HepG2 (cell line): ENCODE measurements around the gene RTEL1. TPM values are rescaled to one million over a fixed set of nuclear protein-coding genes. Genes with fewer than 3 reads are reported as not detected.

Source experiments
- ATRX ChIP-seq: sonication (generic); formaldehyde crosslinking; IDR thresholded peaks from 2 replicates; pipeline ENCODE4 v1.4.0; 2020; ENCODE audit warnings: missing genetic modification reagents, borderline replicate concordance
- CHD4 ChIP-seq: fragments of 200-600 bp; sonication (generic); IDR thresholded peaks from 2 replicates; pipeline ENCODE4 v1.7.0; 2017; ENCODE audit warnings: mild to moderate bottlenecking, low read length, borderline replicate concordance
- FOXA1 ChIP-seq, 2 experiments: fragments of 450-650 bp in 1 of 2; sonication (generic) in 1 of 2; formaldehyde crosslinking in 1 of 2; IDR thresholded peaks; 2 replicates each; pipeline versions ENCODE4 v1.4.0 to v1.6.1; 2016 to 2020; ENCODE audit warnings: missing genetic modification reagents in 1 of 2
- FOXJ3 ChIP-seq: sonication (generic); formaldehyde crosslinking; IDR thresholded peaks from 2 replicates; pipeline ENCODE4 v1.4.0; 2020; ENCODE audit warnings: missing genetic modification reagents, mild to moderate bottlenecking, borderline replicate concordance
- KDM2A ChIP-seq: sonication (generic); formaldehyde crosslinking; IDR thresholded peaks from 2 replicates; pipeline ENCODE4 v1.4.0; 2020; ENCODE audit warnings: low read depth, missing genetic modification reagents, borderline replicate concordance
- KDM5A ChIP-seq: fragments of 200-600 bp; sonication (generic); IDR thresholded peaks from 2 replicates; pipeline ENCODE4 v1.7.0; 2018; ENCODE audit warnings: antibody characterized with exemption, mild to moderate bottlenecking, low read length, borderline replicate concordance
- MXI1 ChIP-seq: IDR thresholded peaks from 3 replicates; pipeline ENCODE4 v1.6.1; 2012; ENCODE audit warnings: low read depth, low read length, inconsistent platforms, borderline replicate concordance
- POLR2AphosphoS5 ChIP-seq: IDR thresholded peaks from 2 replicates; pipeline ENCODE4 v1.6.1; 2012; ENCODE audit warnings: low read depth, low read length
- RFX1 ChIP-seq: fragments of 450-650 bp; IDR thresholded peaks from 2 replicates; pipeline ENCODE4 v1.6.1; 2017
- SIN3A ChIP-seq: IDR thresholded peaks from 2 replicates; pipeline ENCODE4 v1.6.1; 2011; ENCODE audit warnings: low read depth, mild to moderate bottlenecking, control low read depth, low read length, borderline replicate concordance
- SSRP1 ChIP-seq: IDR thresholded peaks from 2 replicates; pipeline ENCODE4 v1.6.1; 2016; ENCODE audit warnings: control low read depth
- STAG1 ChIP-seq: sonication (generic); formaldehyde crosslinking; IDR thresholded peaks from 2 replicates; pipeline ENCODE4 v1.4.0; 2020; ENCODE audit warnings: missing genetic modification reagents
- STAT5B ChIP-seq: sonication (generic); formaldehyde crosslinking; IDR thresholded peaks from 2 replicates; pipeline ENCODE4 v1.4.0; 2020; ENCODE audit warnings: missing genetic modification reagents
- TAF1 ChIP-seq: sonication (generic); formaldehyde crosslinking; IDR thresholded peaks from 2 replicates; pipeline ENCODE4 v1.4.0; 2020; ENCODE audit warnings: missing genetic modification reagents
- TMF1 ChIP-seq: sonication (generic); formaldehyde crosslinking; IDR thresholded peaks from 2 replicates; pipeline ENCODE4 v1.8.1; 2022; ENCODE audit warnings: low read depth, missing genetic modification reagents
- ZC3H4 ChIP-seq: sonication (generic); formaldehyde crosslinking; IDR thresholded peaks from 2 replicates; pipeline ENCODE4 v1.4.0; 2020; ENCODE audit warnings: missing genetic modification reagents, borderline replicate concordance
- ZNF253 ChIP-seq: sonication (generic); formaldehyde crosslinking; IDR thresholded peaks from 2 replicates; pipeline ENCODE4 v1.8.0; 2022; ENCODE audit warnings: mild to moderate bottlenecking, missing genetic modification reagents, borderline replicate concordance
- ZNF30 ChIP-seq: sonication (generic); formaldehyde crosslinking; IDR thresholded peaks from 2 replicates; pipeline ENCODE4 v1.5.0; 2020; ENCODE audit warnings: mild to moderate bottlenecking, missing genetic modification reagents
- ZNF431 ChIP-seq: sonication (generic); formaldehyde crosslinking; IDR thresholded peaks from 2 replicates; pipeline ENCODE4 v1.9.0; 2022; ENCODE audit warnings: missing genetic modification reagents, low read depth, mild to moderate bottlenecking, borderline replicate concordance
- ZNF883 ChIP-seq: sonication (generic); formaldehyde crosslinking; IDR thresholded peaks from 2 replicates; pipeline ENCODE4 v1.5.1; 2020; ENCODE audit warnings: mild to moderate bottlenecking, missing genetic modification reagents; ENCODE audit errors: not compliant biosample characterization
- ZSCAN12 ChIP-seq: sonication (generic); formaldehyde crosslinking; IDR thresholded peaks from 2 replicates; pipeline ENCODE4 v1.9.0; 2021; ENCODE audit warnings: mild to moderate bottlenecking, missing genetic modification reagents
- polyA plus RNA-seq, 8 experiments: library from polyadenylated mRNA; depleted of rRNA in 3 of 8; stranded (reverse) in 7 of 8; unstranded in 1 of 8; fragments of >200 nt; fragmentation: Illumina TruSeq in 4 of 8; extraction: Trizol in 4 of 8; gene quantifications; 2 replicates each; pipeline versions ENCODE4 v1.2.1 to v1.2.3, GENCODE V29; 2011 to 2016; ENCODE audit warnings: low read depth in 4 of 8, missing spikeins in 1 of 8, mixed read lengths in 1 of 8; ENCODE audit not compliant: insufficient read depth in 1 of 8
- total RNA-seq, 5 experiments: library from RNA; depleted of rRNA; stranded (reverse); fragments of >200 nt; fragmentation: Illumina TruSeq; extraction: Trizol; gene quantifications; 2 replicates each; pipeline ENCODE4 v1.2.3, GENCODE V29; 2016; ENCODE audit warnings: low read depth in 1 of 5
- TF ChIP-seq, protein P1 (sequence below): sonication (generic); formaldehyde crosslinking; IDR thresholded peaks from 2 replicates; pipeline ENCODE4 v1.9.0; 2021; ENCODE audit warnings: missing genetic modification reagents, mild to moderate bottlenecking, borderline replicate concordance
- TF ChIP-seq, protein P2 (sequence below): IDR thresholded peaks from 2 replicates; pipeline ENCODE4 v1.6.1; 2016; ENCODE audit warnings: missing compliant biosample characterization, missing genetic modification reagents, borderline replicate concordance
- TF ChIP-seq, protein P3 (sequence below): sonication (generic); formaldehyde crosslinking; IDR thresholded peaks from 2 replicates; pipeline ENCODE4 v1.8.1; 2022; ENCODE audit warnings: mild to moderate bottlenecking, missing genetic modification reagents
- TF ChIP-seq, protein P4 (sequence below): IDR thresholded peaks from 2 replicates; pipeline ENCODE4 v1.6.1; 2016; ENCODE audit warnings: missing genetic modification reagents, missing compliant biosample characterization
- TF ChIP-seq, protein P5 (sequence below): sonication (generic); formaldehyde crosslinking; IDR thresholded peaks from 2 replicates; pipeline ENCODE4 v1.5.1; 2020; ENCODE audit warnings: missing genetic modification reagents, mild to moderate bottlenecking, borderline replicate concordance

The RTEL1 gene
- total and polyA plus RNA-seq, 2 of the 13 experiments (the other 11 are each of a cell fraction or from before 2014, with no cell fraction given) = 21.8 to 36.4 TPM

DNA sequence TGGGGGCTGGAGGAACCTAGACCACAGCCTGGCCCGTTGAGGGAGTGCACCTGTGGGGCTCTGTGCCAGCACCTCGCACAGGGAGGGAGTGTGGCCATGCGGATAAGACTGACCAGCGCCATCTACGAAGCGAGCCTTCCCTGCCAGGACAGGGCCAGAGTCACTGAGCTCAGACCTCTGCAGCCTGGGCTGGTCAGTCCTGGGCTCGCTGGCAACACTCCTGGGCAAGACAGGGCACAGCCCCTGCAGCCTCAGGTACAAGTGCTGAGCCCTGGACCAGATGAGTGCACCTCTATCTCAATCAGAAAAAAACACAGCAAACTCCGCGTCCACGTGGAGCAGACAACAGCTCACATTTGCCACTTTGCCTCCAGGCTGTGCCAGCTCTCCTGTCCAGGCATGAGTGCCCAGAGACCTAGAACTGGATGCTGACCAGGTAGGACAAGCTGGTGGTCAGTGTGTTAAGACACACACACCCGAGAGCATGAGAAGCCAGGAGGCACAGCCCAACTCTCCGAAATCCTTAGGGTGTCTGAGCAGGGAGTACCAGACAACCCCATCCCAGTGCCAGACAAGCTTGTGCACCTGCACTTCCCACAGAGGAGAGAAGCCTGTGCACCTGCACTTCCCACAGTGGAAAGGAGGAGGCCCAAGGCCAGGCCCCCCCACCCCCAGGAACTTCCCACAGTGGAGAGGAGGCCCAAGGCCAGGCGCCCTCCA, 44.8 kb downstream of the RTEL1 start (continued):
- no peak for TF ChIP-seq STAG1 (CRISPR knock-in tag)
- no peak for TF ChIP-seq CHD4
- TF ChIP-seq, protein P1, sequence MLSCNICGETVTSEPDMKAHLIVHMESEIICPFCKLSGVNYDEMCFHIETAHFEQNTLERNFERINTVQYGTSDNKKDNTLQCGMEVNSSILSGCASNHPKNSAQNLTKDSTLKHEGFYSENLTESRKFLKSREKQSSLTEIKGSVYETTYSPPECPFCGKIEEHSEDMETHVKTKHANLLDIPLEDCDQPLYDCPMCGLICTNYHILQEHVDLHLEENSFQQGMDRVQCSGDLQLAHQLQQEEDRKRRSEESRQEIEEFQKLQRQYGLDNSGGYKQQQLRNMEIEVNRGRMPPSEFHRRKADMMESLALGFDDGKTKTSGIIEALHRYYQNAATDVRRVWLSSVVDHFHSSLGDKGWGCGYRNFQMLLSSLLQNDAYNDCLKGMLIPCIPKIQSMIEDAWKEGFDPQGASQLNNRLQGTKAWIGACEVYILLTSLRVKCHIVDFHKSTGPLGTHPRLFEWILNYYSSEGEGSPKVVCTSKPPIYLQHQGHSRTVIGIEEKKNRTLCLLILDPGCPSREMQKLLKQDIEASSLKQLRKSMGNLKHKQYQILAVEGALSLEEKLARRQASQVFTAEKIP (CRISPR knock-in tag) = no peak
- TF ChIP-seq ZSCAN12 (CRISPR knock-in tag) = no peak
- TF ChIP-seq ZNF883 (CRISPR knock-in tag) = no peak
- TF ChIP-seq ZC3H4 = peak; percentile 67; the same call in 1 of the 2 replicates
- TF ChIP-seq POLR2AphosphoS5 = peak; percentile 11; the same call in 1 of the 2 replicates
- no peak for TF ChIP-seq STAT5B
- TF ChIP-seq MXI1 = no peak
- no peak for TF ChIP-seq ZNF30 (CRISPR knock-in tag)
- TF ChIP-seq, protein P2, sequence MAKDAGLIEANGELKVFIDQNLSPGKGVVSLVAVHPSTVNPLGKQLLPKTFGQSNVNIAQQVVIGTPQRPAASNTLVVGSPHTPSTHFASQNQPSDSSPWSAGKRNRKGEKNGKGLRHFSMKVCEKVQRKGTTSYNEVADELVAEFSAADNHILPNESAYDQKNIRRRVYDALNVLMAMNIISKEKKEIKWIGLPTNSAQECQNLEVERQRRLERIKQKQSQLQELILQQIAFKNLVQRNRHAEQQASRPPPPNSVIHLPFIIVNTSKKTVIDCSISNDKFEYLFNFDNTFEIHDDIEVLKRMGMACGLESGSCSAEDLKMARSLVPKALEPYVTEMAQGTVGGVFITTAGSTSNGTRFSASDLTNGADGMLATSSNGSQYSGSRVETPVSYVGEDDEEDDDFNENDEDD = no peak
- no peak for TF ChIP-seq KDM5A
- no peak for TF ChIP-seq ZNF431 (CRISPR knock-in tag)
- no peak for TF ChIP-seq FOXA1 (IDR thresholded peaks at IDR 0.05)
- peak; percentile 2; the same call in 1 of the 2 replicates for TF ChIP-seq FOXA1 (CRISPR knock-in tag; IDR thresholded peaks at IDR 0.05)
- TF ChIP-seq RFX1 = no peak
- TF ChIP-seq, protein P3, sequence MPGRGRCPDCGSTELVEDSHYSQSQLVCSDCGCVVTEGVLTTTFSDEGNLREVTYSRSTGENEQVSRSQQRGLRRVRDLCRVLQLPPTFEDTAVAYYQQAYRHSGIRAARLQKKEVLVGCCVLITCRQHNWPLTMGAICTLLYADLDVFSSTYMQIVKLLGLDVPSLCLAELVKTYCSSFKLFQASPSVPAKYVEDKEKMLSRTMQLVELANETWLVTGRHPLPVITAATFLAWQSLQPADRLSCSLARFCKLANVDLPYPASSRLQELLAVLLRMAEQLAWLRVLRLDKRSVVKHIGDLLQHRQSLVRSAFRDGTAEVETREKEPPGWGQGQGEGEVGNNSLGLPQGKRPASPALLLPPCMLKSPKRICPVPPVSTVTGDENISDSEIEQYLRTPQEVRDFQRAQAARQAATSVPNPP (CRISPR knock-in tag) = no peak
- no peak for TF ChIP-seq ATRX (CRISPR knock-in tag)
- no peak for TF ChIP-seq FOXJ3 (CRISPR knock-in tag)
- peak; percentile 35; the same call in 1 of the 2 replicates for TF ChIP-seq TAF1 (CRISPR knock-in tag)
- TF ChIP-seq KDM2A (CRISPR knock-in tag) = 0 out of 2 replicates have a peak, but pooled peaks have one; percentile 24
- 0 out of 2 replicates have a peak, but pooled peaks have one; percentile 25 for TF ChIP-seq SSRP1 (CRISPR knock-in tag)
- TF ChIP-seq SIN3A = no peak
- TF ChIP-seq, protein P4, sequence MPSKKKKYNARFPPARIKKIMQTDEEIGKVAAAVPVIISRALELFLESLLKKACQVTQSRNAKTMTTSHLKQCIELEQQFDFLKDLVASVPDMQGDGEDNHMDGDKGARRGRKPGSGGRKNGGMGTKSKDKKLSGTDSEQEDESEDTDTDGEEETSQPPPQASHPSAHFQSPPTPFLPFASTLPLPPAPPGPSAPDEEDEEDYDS (CRISPR knock-in tag) = no peak
- peak; percentile 3; the same call in 1 of the 2 replicates for TF ChIP-seq TMF1 (CRISPR knock-in tag)
- TF ChIP-seq ZNF253 (CRISPR knock-in tag) = no peak
- TF ChIP-seq, protein P5, sequence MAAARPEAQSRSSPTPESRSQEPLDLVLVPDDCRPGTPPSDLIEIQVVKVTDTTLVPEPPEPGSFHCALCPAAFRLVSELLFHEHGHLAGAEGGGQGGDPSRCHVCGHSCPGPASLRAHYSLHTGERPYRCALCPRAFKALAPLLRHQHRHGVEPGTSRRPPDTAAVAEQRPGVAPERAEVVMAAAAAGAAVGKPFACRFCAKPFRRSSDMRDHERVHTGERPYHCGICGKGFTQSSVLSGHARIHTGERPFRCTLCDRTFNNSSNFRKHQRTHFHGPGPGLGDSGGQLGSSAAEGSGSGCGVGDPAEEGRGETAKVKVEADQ (CRISPR knock-in tag) = no peak
